22Rv1 (cell line): ENCODE measurements around the gene DIO2.

Experiments used
- H3K27ac ChIP-seq: fragments of 450-650 bp; 2 replicates; pipeline ENCODE4 v1.5.1; 2017
- ZFX ChIP-seq: fragments of 450-650 bp; IDR thresholded peaks from 2 replicates; pipeline ENCODE4 v1.6.1; 2017; ENCODE audit warnings: antibody characterized with exemption, borderline replicate concordance
- TF ChIP-seq, protein P1 (sequence below): fragments of 450-650 bp; IDR thresholded peaks from 2 replicates; pipeline ENCODE4 v1.5.1; 2017; ENCODE audit warnings: mild to moderate bottlenecking

Gene DIO2

DNA sequence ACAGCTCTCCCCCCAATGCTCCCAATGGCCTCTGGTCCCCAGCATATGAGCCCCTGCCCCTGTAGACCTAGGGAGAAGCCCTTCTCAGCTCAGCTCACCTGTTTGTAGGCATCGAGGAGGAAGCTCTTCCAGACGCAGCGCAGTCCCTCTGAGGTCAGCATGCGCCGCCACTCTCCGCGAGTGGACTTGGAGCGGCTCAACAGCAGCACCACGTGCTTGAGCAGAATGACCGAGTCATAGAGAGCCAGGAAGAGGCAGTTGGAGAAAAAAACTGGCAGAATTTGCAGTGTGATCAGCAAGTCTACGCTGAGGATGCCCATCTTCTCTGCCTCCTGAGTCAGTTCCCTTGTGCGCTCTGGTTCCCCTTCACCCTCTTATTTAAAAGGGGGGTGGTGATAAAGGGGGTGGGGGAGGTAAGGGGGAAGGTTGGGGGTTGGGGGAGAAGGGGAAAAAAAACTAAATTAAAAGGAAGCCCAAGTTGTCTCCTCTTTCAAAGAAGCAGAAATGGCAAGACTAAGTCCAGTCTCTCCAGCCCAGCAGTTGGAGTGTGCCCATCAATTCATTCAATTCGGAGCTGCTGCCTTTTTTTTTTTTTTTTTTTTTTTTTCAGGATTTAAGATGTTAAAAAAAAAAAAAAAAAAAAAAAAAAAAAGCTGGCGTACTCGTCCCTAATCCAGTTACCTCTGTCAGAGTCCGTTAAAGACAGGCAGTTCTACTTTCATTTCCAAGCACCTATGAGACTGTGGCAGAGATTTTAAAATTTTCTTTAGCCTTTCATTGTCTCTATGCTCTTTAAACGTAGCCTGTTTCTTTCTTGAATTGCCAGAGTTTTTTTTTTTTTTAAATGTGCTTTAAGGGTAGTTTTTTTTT is at the start of gene DIO2:
Gene DIO2 (minus strand): TSS at position 352 of the 870 bp plus-strand sequence. CDS start 32 bp downstream, at position 320.
- TF ChIP-seq, protein P1, sequence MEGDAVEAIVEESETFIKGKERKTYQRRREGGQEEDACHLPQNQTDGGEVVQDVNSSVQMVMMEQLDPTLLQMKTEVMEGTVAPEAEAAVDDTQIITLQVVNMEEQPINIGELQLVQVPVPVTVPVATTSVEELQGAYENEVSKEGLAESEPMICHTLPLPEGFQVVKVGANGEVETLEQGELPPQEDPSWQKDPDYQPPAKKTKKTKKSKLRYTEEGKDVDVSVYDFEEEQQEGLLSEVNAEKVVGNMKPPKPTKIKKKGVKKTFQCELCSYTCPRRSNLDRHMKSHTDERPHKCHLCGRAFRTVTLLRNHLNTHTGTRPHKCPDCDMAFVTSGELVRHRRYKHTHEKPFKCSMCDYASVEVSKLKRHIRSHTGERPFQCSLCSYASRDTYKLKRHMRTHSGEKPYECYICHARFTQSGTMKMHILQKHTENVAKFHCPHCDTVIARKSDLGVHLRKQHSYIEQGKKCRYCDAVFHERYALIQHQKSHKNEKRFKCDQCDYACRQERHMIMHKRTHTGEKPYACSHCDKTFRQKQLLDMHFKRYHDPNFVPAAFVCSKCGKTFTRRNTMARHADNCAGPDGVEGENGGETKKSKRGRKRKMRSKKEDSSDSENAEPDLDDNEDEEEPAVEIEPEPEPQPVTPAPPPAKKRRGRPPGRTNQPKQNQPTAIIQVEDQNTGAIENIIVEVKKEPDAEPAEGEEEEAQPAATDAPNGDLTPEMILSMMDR, result no peak
- no peak for TF ChIP-seq ZFX
- no peak within 1 kb of the TSS for H3K27ac ChIP-seq

DNA sequence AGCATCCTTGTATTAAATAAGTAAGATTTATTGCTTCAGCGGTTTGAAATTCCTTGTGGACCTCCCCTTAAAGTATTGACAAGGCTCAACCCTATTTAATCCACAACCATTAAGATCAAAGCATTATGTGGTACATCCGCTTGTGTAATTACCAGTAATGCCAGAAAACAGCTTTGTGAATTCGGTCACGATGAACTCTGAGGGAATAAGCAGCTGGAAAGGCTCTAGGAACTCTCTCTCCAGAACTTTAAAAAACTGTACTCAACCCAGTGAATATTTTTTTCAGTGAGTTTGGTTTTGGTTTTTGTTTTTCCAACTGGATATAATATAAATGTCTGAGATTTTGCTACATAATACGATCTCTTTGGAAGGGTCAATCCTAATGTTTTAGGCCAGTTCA is 49.3 kb upstream of the DIO2 start:
- no peak for TF ChIP-seq ZFX
- TF ChIP-seq, protein P1, result no peak
- H3K27ac ChIP-seq, result no peak overlapping the region

DNA sequence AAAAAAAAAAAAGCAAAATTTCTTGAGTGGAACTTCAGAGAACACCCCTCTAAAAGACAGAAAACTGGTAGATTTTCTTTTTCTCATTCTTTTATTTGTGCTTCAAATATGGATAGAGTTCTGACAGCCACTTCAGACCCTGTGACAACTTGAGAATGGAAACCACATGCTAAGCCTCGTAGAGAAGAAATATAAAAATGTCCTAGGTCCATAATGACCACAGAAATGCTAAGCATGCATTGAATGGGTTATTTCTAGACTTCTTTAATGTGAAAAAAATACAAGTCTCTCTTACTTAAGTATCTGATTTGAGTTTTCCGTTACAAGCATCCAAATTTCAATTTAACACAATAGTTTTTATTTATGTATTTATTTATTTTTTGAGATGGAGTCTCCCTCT is 28.3 kb upstream of the DIO2 start:
- TF ChIP-seq, protein P1, result no peak
- no peak for TF ChIP-seq ZFX
- H3K27ac ChIP-seq, result no peak overlapping the region

DNA sequence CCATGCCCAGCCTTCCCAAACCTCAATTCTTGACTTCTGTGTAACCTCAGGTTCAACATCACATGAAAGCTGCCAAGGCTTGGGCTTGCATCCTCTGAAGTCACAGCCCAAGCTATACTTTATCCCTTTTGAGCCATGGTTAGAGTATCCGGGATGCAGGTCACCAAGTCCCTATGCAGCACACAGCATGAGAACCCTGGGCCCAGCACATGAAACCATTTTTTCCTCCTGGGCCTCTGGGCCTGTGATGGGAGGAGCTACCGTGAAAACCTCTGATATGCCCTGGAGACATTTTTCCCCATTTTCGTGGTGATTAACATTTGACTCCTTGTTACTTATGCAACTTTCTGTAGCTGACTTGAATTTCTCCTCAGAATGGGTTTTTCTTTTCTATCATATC is 25.8 kb upstream of the DIO2 start:
- H3K27ac ChIP-seq, result no peak overlapping the region
- TF ChIP-seq, protein P1, result no peak
- no peak for TF ChIP-seq ZFX

DNA sequence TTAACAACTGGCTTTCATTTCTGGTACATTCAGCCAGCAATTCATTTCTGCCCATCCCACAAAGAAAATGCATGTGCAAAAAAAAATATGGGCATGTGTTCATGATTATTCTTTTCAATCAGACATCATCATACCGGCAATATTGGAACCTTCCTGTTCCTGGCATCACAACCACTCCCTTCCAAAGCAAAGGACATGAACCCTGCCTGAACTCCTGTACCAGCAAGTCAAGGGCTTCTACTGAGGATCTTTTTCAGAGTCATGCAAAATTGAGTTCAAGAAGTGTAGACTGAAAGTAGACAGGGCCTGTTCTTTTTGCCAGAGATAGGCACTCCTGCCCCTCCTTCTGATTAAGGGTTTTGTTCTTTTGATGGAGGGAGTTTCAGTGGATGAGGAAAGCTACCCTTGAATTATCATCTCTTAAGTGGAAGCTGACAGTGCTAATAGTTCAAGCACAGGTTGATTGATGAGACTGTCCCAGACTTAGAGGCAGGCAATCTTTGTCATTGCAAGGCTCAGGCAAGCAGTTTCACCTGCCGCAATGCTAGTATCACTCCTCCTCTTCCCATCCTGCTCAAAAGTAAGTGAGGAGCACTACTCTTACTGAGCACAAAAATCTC is 22.3 kb upstream of the DIO2 start:
- no peak overlapping the region for H3K27ac ChIP-seq
- TF ChIP-seq ZFX, result no peak
- TF ChIP-seq, protein P1, result no peak

DNA sequence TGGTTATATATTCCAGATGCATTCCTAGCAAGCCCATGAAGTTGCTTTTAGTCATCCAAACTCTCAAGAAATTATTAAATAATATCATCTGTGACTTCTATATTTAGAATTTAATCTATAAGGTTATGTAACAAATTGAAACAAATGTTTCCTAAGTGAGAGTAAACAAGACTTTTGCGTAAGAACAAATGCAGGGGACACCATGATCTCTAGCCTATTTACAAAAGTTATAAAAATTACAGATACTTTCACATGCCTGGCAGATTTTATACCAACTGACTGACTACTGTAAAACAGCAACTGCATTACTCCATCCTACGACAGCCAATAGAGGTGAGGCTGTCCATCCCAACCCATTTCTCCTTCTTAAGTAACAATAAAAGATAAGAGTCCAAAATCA is 20.4 kb upstream of the DIO2 start:
- no peak overlapping the region for H3K27ac ChIP-seq
- TF ChIP-seq, protein P1, result no peak
